Chondrocyte (in vitro differentiated cells): ENCODE measurements around the gene HSPA14. TPM values are rescaled to one million over a fixed set of nuclear protein-coding genes. Genes with fewer than 3 reads are reported as not detected.

ENCODE experiments used
- DNase-seq: peaks from one replicate; pipeline ENCODE4 v3.0.0; 2021; ENCODE audit warnings: mixed read lengths, low spot score
- H3K27ac Mint-ChIP-seq: one replicate; pipeline ENCODE4 v1.8.0; 2021; ENCODE audit warnings: mild to moderate bottlenecking, moderate library complexity, mixed read lengths; ENCODE audit not compliant: unreplicated experiment
- H3K27me3 Mint-ChIP-seq: 2 replicates; pipeline ENCODE4 v1.8.0; 2021; ENCODE audit warnings: low read depth, mixed read lengths
- H3K36me3 Mint-ChIP-seq: 2 replicates; pipeline ENCODE4 v1.8.0; 2021; ENCODE audit warnings: low read depth, mixed read lengths
- H3K4me1 Mint-ChIP-seq: 2 replicates; pipeline ENCODE4 v1.8.0; 2021; ENCODE audit warnings: low read depth, mild to moderate bottlenecking, mixed read lengths
- H3K4me3 Mint-ChIP-seq: one replicate; pipeline ENCODE4 v1.8.0; 2021; ENCODE audit warnings: mild to moderate bottlenecking, moderate library complexity, mixed read lengths; ENCODE audit not compliant: unreplicated experiment
- H3K9me3 Mint-ChIP-seq: 2 replicates; pipeline ENCODE4 v1.8.0; 2021; ENCODE audit warnings: low read depth, mixed read lengths
- CTCF ChIP-seq: fragments of 200-600 bp; sonication (generic); IDR thresholded peaks from 2 replicates; pipeline ENCODE4 v1.5.0; 2021; ENCODE audit warnings: antibody characterized with exemption, mild to moderate bottlenecking, moderate library complexity
- total RNA-seq: library from RNA; stranded (reverse); gene quantifications from 3 replicates; pipeline ENCODE4 v1.2.1, GENCODE V29; 2021

Gene HSPA14
- total RNA-seq, 1 donor from 2014 or later = 7.0 TPM

- Mint-ChIP-seq H3K4me1 (peaks cover 14% of the 10 kb centered on the region), H3K36me3 (peaks cover 7% of the 10 kb centered on the region), H3K9me3 (no peaks in the 10 kb centered on the region), H3K27me3 (no peaks in the 10 kb centered on the region), H3K27ac (no peak overlapping the region), H3K4me3 (no peak overlapping the region)
- DNase-seq = no peak
- no peak for TF ChIP-seq CTCF
Observed at GRCh38 chr10:14873090-14873760, 35.1 kb downstream of the HSPA14 start.

- no peaks in the 10 kb centered on the region for H3K36me3 Mint-ChIP-seq
- H3K4me3 Mint-ChIP-seq = no peak overlapping the region
- no peak for TF ChIP-seq CTCF
- peaks cover 29% of the 10 kb centered on the region for H3K4me1 Mint-ChIP-seq
- no peaks in the 10 kb centered on the region for H3K27me3 Mint-ChIP-seq
- H3K27ac Mint-ChIP-seq = no peak overlapping the region
- H3K9me3 Mint-ChIP-seq = no peaks in the 10 kb centered on the region
- no peak for DNase-seq
Observed at GRCh38 chr10:14875941-14876340, 37.8 kb downstream of the HSPA14 start.

- Mint-ChIP-seq H3K4me3 (peak overlapping the region; percentile 93), H3K36me3 (no peaks in the 10 kb centered on the region), H3K27me3 (no peaks in the 10 kb centered on the region), H3K4me1 (peaks cover 31% of the 10 kb centered on the region), H3K9me3 (no peaks in the 10 kb centered on the region), H3K27ac (peak overlapping the region; percentile 55)
- TF ChIP-seq CTCF = no peak
- no peak for DNase-seq
Observed at GRCh38 chr10:14876764-14877163, 38.7 kb downstream of the HSPA14 start.

- Mint-ChIP-seq H3K4me3 (peak within 1 kb of the TSS; percentile 93), H3K27me3 (no peaks in the 10 kb centered on the region), H3K27ac (peak within 1 kb of the TSS; percentile 98), H3K4me1 (peaks cover 31% of the 10 kb centered on the region), H3K9me3 (no peaks in the 10 kb centered on the region), H3K36me3 (no peaks in the 10 kb centered on the region)
- TF ChIP-seq CTCF = no peak
- DNase-seq = peak; percentile 97
Observed at GRCh38 chr10:14878266-14879123, 40.4 kb downstream of the HSPA14 start, which contains the start of gene SUV39H2. TSS of gene SUV39H2 (plus strand) at chr10:14878866. CDS start at chr10:14878889, 23 bp downstream.

GRCh38 chr10:14879124-14879927 is 41.2 kb downstream of the HSPA14 start:
- Mint-ChIP-seq H3K27me3 (no peaks in the 10 kb centered on the region), H3K9me3 (no peaks in the 10 kb centered on the region), H3K36me3 (no peaks in the 10 kb centered on the region), H3K4me1 (peaks cover 31% of the 10 kb centered on the region), H3K27ac (peak overlapping the region; percentile 90), H3K4me3 (peak overlapping the region; percentile 89)
- TF ChIP-seq CTCF = no peak
- no peak for DNase-seq
